HK-2 (cell line): Measurements from ENCODE around the gene UBE2J1.
A peak's percentile ranks its signal among the peaks of the same experiment; 100 is the strongest.

ENCODE experiments used
- DNase-seq: peaks from one replicate; pipeline ENCODE4 v3.0.0-alpha.2; 2018; ENCODE audit not compliant: unreplicated experiment

Gene UBE2J1

DNA sequence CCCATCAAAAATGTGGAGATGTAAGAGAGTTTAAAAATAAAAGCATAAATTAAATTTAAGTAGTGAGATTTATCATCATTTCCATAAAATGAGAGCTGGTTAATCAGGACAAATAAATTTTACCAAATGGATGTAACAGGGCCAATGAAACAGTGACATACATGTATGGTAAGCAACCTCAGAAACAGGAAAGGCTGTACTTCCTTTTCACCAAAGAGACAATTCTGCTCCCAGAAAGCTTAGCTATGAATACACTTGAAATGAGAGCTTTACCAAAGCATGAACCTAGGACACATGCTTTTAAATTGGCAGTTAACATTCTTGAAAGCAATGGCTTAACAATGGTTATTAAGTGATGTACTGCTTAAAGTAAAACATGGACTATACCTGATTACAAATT is 12.1 kb upstream of the UBE2J1 start:
- no peak for DNase-seq

DNA sequence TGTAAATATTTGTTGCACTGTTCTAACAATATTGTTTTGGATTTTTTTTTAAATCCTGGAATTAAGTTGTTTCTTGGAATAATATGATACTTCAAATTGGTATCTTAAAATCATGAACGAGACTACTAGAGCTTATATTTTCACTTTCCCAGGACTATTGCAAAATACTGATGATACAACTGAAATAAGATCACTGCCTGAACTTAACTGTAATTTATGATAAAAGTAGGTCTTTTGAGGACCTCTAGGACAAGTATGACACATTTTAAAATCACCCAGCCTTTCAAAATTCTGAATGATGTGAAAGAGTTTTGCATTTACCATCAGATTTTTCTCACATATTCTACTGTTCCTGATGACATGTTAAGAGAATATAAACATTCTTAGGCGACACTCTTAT is 8.6 kb upstream of the UBE2J1 start:
- DNase-seq: no peak

DNA sequence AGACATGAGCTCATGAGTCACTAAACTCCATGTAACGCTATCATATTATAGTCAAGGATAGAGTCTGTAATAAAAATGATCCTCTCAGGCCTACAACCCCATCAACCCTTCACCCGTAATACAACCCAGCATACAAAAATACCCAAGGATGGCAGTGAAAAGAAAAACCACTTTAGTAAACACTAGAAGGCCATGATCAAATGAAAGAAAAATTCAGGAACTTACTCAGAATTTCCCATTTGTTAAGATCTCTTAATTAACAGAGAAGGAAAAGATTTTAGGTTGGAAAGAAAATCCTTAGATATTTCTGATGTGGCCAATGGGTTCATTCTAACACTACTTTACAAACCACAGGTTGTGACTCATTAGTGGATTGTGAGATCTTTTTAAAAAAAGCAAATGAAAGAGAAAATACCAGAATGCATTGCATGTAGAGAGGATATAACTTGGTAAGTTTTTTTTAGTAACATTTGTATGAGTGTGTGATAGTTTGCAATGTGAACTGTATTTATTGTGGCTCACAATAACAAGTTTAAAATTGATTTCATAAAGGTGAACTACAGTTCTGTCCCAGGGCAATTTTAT is 8.0 kb upstream of the UBE2J1 start:
- no peak for DNase-seq

DNA sequence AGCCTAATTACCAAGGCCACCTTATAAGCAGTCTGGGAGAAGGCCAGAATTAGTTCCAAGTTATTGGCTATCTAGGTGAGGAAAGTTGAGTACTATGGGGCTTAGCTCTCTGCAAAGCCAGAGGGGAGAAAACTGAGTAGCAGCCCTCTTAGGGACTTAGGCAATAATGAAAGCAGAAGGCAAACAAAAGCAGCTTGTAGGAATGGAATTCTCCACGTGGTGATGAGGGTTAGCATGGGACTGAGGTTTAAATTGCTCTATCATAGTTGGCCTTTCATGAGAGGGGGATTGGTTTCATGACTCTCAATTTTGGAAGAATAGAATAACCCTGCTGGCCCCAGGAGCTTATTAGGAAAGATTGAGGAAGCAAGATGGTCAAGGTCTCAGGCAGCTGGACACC is 7.0 kb upstream of the UBE2J1 start:
- no peak for DNase-seq

DNA sequence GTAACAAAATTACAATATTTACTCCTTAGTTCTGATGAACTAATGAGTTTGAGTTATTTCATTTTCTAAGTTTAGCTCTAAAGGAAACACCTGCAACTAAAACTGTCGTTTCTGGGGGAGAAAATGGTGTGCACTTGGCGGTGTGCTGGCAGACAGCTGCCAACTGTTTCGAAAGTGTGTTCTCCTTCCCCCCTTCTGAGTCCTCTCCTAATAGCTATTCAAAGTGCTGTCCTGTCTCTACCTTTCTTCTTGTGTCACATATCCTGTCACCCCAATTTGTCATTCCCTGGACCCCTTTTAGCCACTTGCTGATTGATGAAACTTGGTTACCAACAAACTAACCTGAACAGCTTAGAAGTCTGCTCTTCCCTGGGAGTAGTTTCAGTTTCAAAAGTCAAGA is 4.9 kb upstream of the UBE2J1 start:
- no peak for DNase-seq

DNA sequence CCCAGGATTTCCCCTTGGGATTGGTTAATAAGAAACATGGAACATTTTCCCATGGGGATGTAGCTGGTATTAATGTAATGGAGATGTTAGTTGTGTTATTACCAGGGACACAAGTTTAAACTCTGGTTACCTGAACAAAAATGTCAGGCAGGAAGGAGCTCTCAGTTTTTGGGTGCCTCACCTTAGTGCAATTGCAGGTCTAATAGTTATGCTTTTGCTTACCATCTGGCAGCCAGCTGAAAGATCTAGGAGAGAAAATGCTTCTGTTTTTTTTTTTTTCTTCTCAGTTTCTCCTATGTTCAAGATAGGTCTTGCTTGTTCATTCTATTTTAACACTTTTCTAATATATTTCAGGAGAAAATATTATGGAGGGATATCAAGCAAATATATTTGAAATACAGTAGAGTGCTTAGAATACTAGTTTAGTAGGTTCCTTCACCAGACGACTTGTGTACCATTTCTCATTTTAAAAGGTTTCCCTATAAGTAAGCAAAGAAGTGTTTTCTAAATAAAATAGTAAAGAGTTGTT is 4.2 kb upstream of the UBE2J1 start:
- DNase-seq: no peak

DNA sequence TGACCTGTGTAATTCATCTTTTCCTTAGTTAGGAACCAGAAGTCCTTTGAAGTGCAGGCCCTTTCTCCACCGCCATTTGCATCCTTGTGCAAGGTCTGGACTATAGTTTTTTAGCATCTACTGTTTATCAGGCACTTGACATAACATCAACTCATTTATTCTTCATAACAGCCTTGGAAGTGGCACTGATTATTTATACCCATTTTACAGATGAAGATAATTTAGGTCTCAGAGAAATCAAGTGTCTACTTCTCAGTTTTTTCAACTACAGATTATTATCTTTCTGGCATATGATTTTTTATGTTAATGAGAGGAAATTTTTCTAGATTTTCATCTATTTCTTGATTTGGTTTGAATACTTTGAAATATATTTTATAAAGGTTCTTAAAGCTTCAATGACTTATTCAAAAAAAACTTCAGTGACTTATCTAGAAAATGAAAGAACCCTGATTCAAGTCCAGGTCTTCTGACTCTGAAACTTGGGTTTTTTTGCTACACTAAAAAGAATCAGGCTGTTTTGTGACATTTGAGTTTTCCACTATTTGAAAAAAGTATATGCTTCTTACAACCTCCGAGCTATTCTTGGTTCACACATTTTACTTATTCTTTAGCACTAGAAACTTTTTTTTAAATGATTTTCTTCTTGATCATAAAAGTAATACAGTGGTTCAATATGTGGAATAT is 3.1 kb upstream of the UBE2J1 start:
- no peak for DNase-seq

DNA sequence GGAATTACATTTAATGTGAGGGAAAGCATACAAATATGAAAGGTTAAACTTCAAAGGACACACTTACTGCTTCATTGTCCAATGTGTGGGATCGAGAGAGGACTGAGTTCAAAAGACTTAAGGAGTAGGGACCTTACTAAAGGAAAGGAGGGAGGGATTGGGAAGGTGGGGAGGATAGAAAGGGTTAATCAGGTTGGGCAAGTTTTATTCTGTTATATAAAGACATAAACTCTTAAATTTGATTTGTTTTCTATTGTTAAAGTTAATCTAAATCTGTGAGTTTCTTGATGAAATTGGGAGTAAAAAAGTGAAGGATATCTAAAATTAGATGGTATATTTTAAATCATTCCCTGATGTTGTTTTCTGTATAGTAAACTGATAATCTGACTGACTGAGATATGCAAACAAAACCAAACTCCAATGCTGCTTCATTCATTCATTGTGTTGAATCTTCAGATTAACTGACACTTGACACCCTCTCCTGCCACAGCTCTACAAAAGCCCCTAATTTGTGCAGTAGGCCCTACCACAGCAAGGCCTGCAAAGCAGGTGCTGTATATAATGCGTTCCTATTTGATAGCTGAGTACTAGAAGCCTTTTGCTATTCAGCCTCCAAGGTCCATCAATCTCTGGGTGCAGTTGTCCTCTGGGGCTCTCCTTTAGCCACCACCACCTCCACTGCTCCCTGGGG is 1.3 kb upstream of the UBE2J1 start:
- no peak for DNase-seq

DNA sequence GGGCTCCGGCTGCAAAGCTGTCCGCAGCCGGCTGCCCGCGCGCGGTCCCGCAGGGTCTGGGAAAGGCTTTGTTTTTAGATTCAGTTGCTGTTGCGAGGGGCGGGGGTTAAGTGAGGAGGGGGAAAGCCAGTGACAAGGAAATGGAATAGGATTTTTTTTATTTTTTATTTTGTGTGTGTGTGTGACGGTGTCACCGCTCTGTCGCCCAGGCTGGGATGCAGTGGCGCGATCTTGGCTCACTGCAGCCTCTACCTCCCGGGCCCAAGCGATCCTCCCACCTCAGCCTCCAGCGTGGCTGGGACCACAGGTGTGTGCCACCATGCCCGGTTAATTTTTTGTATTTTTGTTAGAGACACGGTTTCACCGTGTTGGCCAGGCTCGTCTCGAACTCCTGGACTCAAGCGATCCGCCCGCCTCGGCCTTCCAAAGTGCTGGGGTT is 615 bp upstream of the UBE2J1 start:
- DNase-seq: no peak

DNA sequence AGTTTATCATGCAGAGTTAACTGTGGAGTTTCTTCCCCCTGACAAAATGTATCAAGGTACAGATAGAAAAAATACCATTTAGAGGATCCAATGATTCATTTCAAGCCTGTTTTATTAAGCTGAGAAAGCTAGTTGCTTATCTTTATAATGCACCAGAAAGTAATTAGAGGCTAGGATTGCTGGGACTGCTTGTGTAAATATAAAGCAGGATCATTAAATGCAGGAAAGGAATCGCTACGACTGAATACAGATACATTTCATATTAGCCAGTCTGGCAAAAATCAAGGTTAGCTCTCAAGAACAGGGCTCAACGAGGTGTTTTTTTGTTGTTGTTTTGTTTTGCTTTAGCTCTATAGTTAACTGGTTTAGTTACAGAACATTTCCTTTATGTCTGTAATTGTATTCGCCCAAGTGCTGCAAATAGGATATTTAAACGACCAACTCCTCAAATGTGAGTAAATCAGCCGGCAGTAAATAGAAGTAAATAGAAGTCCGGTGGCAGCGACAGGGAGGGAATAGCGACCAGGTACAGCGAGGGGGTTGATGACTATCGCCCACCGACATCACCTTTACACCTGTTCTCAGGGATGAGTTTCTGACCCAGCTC is 748 bp downstream of the UBE2J1 start:
- no peak for DNase-seq

DNA sequence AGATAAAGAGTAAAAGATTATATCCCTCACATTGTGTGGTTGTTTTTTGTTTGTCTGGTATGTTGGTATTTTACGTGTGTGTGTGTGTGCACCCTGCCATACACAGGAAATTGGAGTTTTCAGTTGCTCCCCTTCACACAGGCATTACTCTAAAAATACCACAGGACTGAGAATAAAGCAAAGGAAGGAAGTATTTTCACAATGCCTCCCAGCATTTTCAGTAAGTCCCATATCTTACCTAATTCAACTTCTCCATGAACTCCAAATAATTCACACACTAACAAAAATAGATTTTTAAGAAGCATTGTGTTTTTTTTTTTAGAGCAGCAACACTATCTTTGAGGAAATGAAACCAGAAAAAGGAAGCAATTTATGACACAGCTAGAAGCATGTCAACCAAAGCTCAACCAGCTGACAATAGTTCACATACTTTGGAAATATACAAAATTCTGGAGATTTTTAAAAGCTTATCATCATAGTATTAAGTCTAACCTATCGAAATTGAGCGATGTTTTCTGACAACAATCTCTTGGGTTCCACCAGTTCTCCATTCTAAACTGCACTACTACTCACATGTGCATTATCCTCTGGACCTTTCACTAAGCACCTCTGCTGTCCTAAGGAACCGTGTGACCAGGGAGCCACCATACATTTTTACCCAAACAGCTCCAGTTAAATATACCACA is 2.1 kb downstream of the UBE2J1 start:
- no peak for DNase-seq

DNA sequence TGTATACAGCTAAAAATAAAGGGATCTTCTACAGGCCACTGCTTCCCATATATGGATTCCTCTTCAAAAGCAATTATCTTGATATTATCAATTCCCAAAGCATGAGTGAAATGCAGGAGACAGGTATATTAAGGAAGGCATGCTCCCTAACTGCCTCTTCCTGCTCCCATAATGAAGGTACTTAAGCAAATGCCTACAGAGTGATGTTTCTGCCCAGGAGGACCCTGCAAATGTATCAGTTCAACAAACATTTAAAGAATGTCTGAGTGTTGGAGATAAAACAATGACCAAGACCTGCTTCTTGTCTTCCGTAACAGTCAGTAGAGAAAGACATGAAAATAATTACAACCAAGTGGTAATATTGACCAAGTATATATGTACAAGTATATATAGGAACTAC is 4.2 kb downstream of the UBE2J1 start:
- DNase-seq: no peak

DNA sequence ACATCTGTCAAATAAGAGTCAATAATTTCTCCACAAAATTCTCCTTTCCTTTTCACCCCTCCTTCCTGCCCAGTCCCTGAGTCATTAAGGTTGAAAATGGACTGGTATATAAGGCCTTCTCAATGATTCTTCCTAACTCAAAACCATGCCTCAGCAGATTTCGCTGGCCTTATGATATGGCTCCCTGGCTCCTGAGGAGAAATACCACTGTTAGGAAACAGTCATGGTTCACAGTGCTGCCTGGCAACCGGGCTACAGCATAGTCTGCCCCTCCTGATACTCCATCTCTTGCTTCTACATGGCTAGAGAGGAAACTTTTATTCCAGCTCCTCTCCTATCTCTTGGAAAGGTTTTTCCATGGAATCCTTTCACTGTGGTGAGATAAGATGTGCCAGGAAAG is 4.7 kb downstream of the UBE2J1 start:
- peak; percentile 29 for DNase-seq

DNA sequence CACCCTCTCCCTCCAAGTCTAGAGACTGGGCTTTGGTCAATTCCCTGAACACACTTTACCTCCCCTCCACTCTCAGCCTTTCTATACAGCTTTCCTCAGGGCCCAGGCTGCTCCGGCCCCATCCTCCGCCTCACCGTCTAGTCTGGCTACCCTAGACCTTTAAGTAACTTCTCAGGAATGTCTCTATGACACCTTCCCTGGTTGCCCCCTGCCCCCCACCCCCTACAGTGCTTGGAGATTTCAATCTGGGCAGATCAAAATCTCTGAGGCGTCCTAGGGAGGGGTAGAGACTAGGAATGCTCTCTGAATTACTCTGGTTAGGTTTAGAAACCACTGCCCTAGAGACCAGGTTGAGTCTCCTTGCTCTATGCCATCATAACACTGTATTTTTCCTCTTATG is 6.1 kb downstream of the UBE2J1 start:
- peak; percentile 48 for DNase-seq

DNA sequence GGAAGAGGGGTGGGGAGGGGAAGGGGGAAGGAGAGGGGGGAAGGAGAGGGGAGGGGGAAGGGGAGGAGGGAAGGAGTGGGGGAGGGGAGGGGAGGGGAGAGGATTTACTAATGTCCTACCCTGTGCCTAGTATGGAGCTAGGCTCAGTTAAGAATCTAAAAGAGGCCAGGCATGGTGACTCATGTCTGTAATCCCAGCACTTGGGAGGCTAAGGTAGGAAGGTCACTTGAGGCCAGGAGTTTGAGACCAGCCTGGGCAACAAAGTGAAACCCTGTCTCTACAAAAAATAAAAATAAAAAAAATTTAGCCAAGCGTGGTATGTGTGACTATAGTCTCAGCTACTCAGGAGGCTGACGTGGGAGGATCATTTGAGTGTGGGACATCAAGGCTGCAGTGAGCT is 13.0 kb downstream of the UBE2J1 start:
- no peak for DNase-seq

DNA sequence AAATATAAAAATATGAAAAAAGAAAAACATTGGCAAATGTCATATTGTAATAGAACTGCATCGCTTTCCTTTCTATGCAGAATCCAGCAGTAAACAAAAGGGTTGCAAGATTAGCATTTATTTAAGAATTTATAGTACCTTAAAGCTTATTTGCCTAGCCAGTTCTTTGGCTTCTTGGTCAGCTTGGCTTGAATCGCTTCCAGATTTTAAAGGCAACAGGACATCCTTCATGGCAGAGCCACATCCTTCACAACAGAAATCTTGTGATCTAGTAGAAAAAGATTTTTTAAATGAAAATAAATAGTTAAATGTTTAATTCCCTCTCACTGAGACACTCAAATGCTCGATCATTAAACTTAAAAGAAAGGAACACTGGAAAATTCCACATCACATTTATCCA is 17.4 kb downstream of the UBE2J1 start:
- no peak for DNase-seq

DNA sequence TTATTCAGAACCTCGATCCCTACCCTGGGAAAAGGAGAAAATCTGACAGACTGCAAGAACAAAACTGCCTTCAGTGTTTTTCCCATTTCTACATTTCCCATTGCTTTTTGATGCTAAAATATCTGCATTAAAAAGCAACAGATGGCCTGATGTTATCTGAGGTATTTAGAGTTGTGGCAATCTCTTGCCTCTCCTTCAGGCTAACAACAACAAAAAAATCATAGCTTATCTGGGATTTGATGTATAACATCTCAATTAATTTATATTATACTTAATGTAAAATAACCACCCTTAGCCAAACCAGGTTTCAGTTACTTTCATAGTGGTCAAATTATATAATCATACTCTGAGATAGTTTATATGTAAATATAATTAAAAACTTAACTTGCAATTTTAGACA is 21.6 kb downstream of the UBE2J1 start:
- DNase-seq: no peak

DNA sequence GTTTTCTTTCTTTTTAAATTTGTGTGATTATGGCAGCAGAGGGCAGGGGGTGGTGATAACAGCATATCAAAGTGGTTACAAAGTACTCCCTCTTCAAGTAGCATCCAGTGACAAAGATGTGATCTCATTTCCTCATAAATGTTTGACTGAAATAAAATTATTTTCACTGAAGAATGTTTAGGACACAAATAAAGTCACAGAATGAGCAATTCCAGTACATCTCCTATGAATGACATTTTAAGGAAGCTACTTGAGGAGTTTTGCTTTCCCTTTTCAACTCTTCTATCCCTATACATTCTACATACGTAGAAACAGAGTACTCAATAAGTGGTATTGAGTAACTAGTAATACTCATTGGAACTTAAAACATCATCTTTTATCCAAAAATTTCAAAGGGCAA is 23.5 kb downstream of the UBE2J1 start:
- no peak for DNase-seq

DNA sequence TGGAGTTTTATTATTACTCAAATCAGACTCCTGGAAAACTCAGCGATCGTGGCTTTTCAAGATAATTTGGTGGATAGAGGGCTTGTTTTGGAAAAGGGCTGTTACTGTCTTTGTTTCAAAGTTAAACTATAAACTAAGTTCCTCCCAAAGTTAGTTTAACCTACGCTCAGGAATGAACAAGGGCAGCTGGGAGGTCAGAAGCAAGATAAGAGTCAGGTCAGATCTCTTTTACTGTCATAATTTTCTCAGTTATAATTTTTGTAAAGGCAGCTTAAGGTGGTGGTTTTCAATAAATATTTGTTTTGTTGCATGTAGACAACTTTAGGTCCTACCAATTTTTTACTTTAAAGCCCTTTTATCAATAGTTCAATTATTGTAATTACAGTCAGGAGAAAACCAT is 28.2 kb downstream of the UBE2J1 start:
- no peak for DNase-seq

DNA sequence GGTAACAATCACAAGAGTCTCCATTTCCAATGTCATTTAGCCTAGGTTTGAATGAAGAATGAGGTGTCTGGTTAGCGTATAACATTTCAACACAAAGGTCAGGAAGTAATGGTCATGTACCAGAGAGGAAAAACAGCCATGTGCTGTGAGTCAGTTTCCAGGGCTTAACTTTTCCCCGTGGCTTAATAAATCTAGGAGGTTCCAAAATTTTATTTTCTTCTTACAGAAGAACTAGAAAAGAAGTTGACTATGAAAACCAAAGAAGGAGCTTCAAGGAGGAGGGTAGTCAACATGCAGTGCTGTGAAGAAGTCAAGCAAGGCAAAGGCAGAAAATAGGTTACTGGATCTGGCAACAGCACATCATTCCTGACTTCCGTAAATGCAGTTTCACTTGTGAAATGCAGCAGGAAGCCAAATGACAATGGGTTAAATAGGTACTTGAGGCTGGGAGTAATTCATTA is 29.0 kb downstream of the UBE2J1 start:
- no peak for DNase-seq

DNA sequence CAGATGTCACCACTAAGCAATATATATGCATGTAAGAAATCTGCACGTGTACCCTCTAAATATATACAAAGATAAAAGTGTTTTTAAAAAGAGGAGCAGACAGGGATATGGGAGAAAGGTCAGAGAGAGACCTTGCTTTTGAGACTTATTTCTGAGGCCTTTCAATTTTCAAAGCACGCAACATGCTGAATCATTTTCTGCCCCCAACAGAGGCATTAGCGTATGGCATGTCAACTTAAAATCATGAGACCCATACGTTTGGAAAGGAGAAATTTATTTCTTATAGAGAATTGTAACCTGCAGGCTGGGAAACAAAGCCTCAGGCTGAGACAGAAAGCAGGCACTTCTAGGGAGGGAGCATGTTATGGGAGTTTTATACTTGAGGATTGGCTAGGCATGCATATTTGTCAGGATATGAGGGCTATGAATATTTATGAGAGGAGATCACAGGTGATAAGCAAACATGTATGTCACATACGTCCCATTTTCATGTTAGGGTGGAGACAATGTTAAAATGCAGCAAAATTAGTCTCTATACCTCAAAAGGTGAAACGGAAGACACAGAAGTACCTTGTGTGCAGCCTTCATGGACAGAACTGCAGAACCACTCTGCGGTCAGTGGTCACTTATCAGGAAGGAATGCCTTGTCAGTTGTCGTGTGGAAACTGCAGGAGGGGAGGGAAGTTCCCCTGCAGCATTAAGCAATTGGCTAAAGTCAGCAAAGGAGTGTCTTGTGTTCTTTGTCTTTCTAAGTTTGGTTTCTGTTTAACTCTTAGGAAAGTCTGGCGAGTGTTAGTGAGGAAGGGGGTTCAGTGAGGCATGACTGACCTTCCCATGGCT is 31.2 kb downstream of the UBE2J1 start:
- peak; percentile 56 for DNase-seq
